ENCODE results near the gene SLC22A7.

- TF ChIP-seq, protein P1, sequence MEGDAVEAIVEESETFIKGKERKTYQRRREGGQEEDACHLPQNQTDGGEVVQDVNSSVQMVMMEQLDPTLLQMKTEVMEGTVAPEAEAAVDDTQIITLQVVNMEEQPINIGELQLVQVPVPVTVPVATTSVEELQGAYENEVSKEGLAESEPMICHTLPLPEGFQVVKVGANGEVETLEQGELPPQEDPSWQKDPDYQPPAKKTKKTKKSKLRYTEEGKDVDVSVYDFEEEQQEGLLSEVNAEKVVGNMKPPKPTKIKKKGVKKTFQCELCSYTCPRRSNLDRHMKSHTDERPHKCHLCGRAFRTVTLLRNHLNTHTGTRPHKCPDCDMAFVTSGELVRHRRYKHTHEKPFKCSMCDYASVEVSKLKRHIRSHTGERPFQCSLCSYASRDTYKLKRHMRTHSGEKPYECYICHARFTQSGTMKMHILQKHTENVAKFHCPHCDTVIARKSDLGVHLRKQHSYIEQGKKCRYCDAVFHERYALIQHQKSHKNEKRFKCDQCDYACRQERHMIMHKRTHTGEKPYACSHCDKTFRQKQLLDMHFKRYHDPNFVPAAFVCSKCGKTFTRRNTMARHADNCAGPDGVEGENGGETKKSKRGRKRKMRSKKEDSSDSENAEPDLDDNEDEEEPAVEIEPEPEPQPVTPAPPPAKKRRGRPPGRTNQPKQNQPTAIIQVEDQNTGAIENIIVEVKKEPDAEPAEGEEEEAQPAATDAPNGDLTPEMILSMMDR (IDR thresholded peaks at IDR 0.05; ENCODE audit: low read depth, low read length, missing input control), result no peak
- TF ChIP-seq, protein P2, sequence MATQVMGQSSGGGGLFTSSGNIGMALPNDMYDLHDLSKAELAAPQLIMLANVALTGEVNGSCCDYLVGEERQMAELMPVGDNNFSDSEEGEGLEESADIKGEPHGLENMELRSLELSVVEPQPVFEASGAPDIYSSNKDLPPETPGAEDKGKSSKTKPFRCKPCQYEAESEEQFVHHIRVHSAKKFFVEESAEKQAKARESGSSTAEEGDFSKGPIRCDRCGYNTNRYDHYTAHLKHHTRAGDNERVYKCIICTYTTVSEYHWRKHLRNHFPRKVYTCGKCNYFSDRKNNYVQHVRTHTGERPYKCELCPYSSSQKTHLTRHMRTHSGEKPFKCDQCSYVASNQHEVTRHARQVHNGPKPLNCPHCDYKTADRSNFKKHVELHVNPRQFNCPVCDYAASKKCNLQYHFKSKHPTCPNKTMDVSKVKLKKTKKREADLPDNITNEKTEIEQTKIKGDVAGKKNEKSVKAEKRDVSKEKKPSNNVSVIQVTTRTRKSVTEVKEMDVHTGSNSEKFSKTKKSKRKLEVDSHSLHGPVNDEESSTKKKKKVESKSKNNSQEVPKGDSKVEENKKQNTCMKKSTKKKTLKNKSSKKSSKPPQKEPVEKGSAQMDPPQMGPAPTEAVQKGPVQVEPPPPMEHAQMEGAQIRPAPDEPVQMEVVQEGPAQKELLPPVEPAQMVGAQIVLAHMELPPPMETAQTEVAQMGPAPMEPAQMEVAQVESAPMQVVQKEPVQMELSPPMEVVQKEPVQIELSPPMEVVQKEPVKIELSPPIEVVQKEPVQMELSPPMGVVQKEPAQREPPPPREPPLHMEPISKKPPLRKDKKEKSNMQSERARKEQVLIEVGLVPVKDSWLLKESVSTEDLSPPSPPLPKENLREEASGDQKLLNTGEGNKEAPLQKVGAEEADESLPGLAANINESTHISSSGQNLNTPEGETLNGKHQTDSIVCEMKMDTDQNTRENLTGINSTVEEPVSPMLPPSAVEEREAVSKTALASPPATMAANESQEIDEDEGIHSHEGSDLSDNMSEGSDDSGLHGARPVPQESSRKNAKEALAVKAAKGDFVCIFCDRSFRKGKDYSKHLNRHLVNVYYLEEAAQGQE (IDR thresholded peaks at IDR 0.05), result peak; percentile 82
- no peak for TF ChIP-seq GABPA (IDR thresholded peaks at IDR 0.05 in 1 of 2, conservative IDR thresholded peaks at IDR 0.05 in 1 of 2)
Observed at GRCh38 chr6:43297644-43298564, at the start of gene SLC22A7.

All from liver (tissue), 3 donors.